Measurements from ENCODE around the gene JMY. TPM values are rescaled to one million over a fixed set of nuclear protein-coding genes. Genes with fewer than 3 reads are reported as not detected.

Gene JMY
- total and polyA plus RNA-seq, 2 experiments from 2014 or later: 2.0 to 11.7 TPM

- TF ChIP-seq CTCF (IDR thresholded peaks at IDR 0.05; ENCODE audit: poor library complexity): no peak
- TF ChIP-seq EZH2phosphoT487 (IDR thresholded peaks at IDR 0.05; ENCODE audit: low read depth, severe bottlenecking, unreplicated experiment): no peak
- TF ChIP-seq EZH2 (IDR thresholded peaks at IDR 0.05; ENCODE audit: borderline replicate concordance): no peak
- Histone ChIP-seq H3K79me2 (no peaks in the 10 kb centered on the region), H3K4me3 (no peak overlapping the region), H3K36me3 (replicated peaks; ENCODE audit: insufficient read depth, low read depth) (no peaks in the 10 kb centered on the region), H2AFZ (no peak overlapping the region), H3K4me2 (no peak overlapping the region), H3K27me3 (no peaks in the 10 kb centered on the region), H3K4me1 (ENCODE audit: insufficient read depth) (no peaks in the 10 kb centered on the region), H3K9me3 (ENCODE audit: low read depth) (no peaks in the 10 kb centered on the region), H3K9me2 (replicated peaks; ENCODE audit: insufficient read depth) (no peaks in the 10 kb centered on the region), H3K27ac (no peak overlapping the region), H4K20me1 (ENCODE audit: insufficient read depth, poor library complexity, severe bottlenecking) (no peaks in the 10 kb centered on the region)
- DNase-seq (ENCODE audit: low spot score): no peak
- WGBS (ENCODE audit: low lambda C conversion rate, missing lambda C conversion rate): 89% methylated on average over 7 of the region's 7 CpGs
These were observed 49.9 kb downstream of the JMY start for GRCh38 chr5:79285833-79286232.

- H2AFZ ChIP-seq: no peak overlapping the region
- WGBS (ENCODE audit: low lambda C conversion rate, missing lambda C conversion rate): 91% methylated on average over 4 of the region's 4 CpGs
- no peak for DNase-seq (ENCODE audit: low spot score)
- H3K27me3 ChIP-seq: no peaks in the 10 kb centered on the region
- no peak overlapping the region for H3K27ac ChIP-seq
- no peaks in the 10 kb centered on the region for H3K36me3 ChIP-seq (replicated peaks; ENCODE audit: insufficient read depth, low read depth)
- no peak overlapping the region for H3K4me3 ChIP-seq
- no peaks in the 10 kb centered on the region for H3K4me1 ChIP-seq (ENCODE audit: insufficient read depth)
- no peaks in the 10 kb centered on the region for H3K9me3 ChIP-seq (ENCODE audit: low read depth)
- H3K9me2 ChIP-seq (replicated peaks; ENCODE audit: insufficient read depth): no peaks in the 10 kb centered on the region
- H3K4me2 ChIP-seq: no peak overlapping the region
- H3K79me2 ChIP-seq: no peaks in the 10 kb centered on the region
- H4K20me1 ChIP-seq (ENCODE audit: insufficient read depth, poor library complexity, severe bottlenecking): no peaks in the 10 kb centered on the region
- TF ChIP-seq EZH2phosphoT487 (IDR thresholded peaks at IDR 0.05; ENCODE audit: low read depth, severe bottlenecking, unreplicated experiment) (no peak), EZH2 (IDR thresholded peaks at IDR 0.05; ENCODE audit: borderline replicate concordance) (no peak), CTCF (IDR thresholded peaks at IDR 0.05; ENCODE audit: poor library complexity) (no peak)
These were observed 51.4 kb downstream of the JMY start for GRCh38 chr5:79287380-79287779.

DNA sequence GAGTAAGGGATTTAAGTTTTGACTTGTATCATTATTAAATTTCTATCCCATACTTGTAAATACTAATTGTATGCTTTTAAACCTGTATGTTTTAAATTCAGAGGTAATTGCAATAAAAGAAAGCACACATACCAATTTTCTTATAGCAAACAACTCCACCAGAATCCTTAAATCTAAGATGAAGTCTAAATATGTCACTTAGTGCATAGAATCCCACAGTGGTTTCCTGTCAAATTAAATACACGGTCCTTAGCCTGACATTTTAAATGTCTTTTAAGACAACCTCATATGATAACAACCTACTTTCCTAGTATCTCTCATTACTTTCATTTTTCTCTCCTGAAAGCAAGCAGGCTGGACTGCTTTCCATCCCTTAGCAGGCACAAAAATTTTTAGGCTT is 52.0 kb downstream of the JMY start:
- Histone ChIP-seq H3K9me3 (ENCODE audit: low read depth) (no peaks in the 10 kb centered on the region), H3K4me3 (no peak overlapping the region), H3K27me3 (no peaks in the 10 kb centered on the region), H3K36me3 (replicated peaks; ENCODE audit: insufficient read depth, low read depth) (no peaks in the 10 kb centered on the region), H3K4me2 (no peak overlapping the region), H3K27ac (no peak overlapping the region), H4K20me1 (ENCODE audit: insufficient read depth, poor library complexity, severe bottlenecking) (no peaks in the 10 kb centered on the region), H3K79me2 (no peaks in the 10 kb centered on the region), H3K4me1 (ENCODE audit: insufficient read depth) (no peaks in the 10 kb centered on the region), H3K9me2 (replicated peaks; ENCODE audit: insufficient read depth) (no peaks in the 10 kb centered on the region), H2AFZ (no peak overlapping the region)
- DNase-seq (ENCODE audit: low spot score): no peak
- WGBS (ENCODE audit: low lambda C conversion rate, missing lambda C conversion rate): 83% methylated on average over 1 of the region's 1 CpG
- no peak for TF ChIP-seq CTCF (IDR thresholded peaks at IDR 0.05; ENCODE audit: poor library complexity)
- no peak for TF ChIP-seq EZH2 (IDR thresholded peaks at IDR 0.05; ENCODE audit: borderline replicate concordance)

DNA sequence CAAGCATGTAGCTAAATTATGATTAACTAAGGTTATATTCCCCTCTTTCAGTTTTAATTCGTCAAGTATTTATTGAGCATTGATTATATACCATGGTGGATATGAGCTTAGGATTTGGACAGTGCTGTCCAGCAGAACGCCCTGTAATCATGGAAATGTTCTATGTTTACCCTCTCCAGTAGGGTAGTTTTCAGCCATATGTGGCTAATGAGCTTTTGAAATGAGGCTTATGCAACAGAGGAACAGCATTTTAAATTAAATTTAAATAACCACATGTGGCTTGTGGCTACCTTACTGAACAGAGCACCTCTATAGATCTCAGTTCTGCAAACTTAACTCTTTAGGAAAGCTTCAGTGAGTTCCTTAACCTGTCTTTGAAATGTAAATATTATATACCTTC is 59.1 kb downstream of the JMY start:
- no peak for TF ChIP-seq EZH2 (IDR thresholded peaks at IDR 0.05; ENCODE audit: borderline replicate concordance)
- TF ChIP-seq CTCF (IDR thresholded peaks at IDR 0.05; ENCODE audit: poor library complexity): no peak
- no peak for TF ChIP-seq EZH2phosphoT487 (IDR thresholded peaks at IDR 0.05; ENCODE audit: low read depth, severe bottlenecking, unreplicated experiment)
- Histone ChIP-seq H3K79me2 (no peaks in the 10 kb centered on the region), H3K4me1 (ENCODE audit: insufficient read depth) (no peaks in the 10 kb centered on the region), H3K4me2 (no peak overlapping the region), H3K27ac (no peak overlapping the region), H2AFZ (no peak overlapping the region), H3K4me3 (no peak overlapping the region), H3K27me3 (no peaks in the 10 kb centered on the region), H3K9me2 (replicated peaks; ENCODE audit: insufficient read depth) (no peaks in the 10 kb centered on the region), H4K20me1 (ENCODE audit: insufficient read depth, poor library complexity, severe bottlenecking) (no peaks in the 10 kb centered on the region), H3K36me3 (replicated peaks; ENCODE audit: insufficient read depth, low read depth) (no peaks in the 10 kb centered on the region), H3K9me3 (ENCODE audit: low read depth) (no peaks in the 10 kb centered on the region)
- WGBS (ENCODE audit: low lambda C conversion rate, missing lambda C conversion rate): 96% methylated on average over 2 of the region's 2 CpGs
- no peak for DNase-seq (ENCODE audit: low spot score)
